H1 (cell line): ENCODE data around the gene OR51B2. TPM values are rescaled to one million over a fixed set of nuclear protein-coding genes. Genes with fewer than 3 reads are reported as not detected.

Source experiments
- CTCF ChIA-PET: fragments of 300-600 bp; sonication (Branson Sonifier 250); formaldehyde crosslinking; loops from one replicate; lab custom pipeline; 2021; ENCODE audit not compliant: partially characterized antibody; lab: Charles Lee
- POLR2A ChIA-PET: fragments of 300-600 bp; sonication (Branson Sonifier 250); formaldehyde crosslinking; loops from one replicate; lab custom pipeline; 2021; ENCODE audit warnings: inconsistent platforms; ENCODE audit not compliant: partially characterized antibody; lab: Charles Lee
- DNase-seq, 2 experiments: peaks; one replicate each; pipeline versions ENCODE4 v3.0.0 to v3.0.0-alpha.2; 2010 to 2022; ENCODE audit warnings: low spot score in 2 of 2, low read depth in 1 of 2, mixed read lengths in 1 of 2
- FAIRE-seq: peaks from 2 replicates; lab custom pipeline; 2011; peaks lifted over from hg19 to GRCh38; lab: Jason Lieb, UNC
- H2AFZ ChIP-seq: 2 replicates; pipeline ENCODE4 v1.8.1; 2012; ENCODE audit warnings: low read length, inconsistent platforms
- H2AK5ac ChIP-seq: 2 replicates; pipeline ENCODE4 v1.6.1; 2013; ENCODE audit warnings: low read depth, low read length
- H2BK120ac ChIP-seq: replicated peaks from 2 replicates; pipeline ENCODE3; 2013; ENCODE audit warnings: low read depth, low read length, inconsistent platforms
- H2BK12ac ChIP-seq: 2 replicates; pipeline ENCODE4 v1.6.1; 2013; ENCODE audit warnings: low read depth, low read length
- H2BK15ac ChIP-seq: 2 replicates; pipeline ENCODE4 v1.6.1; 2013; ENCODE audit warnings: low read length
- H2BK20ac ChIP-seq: 2 replicates; pipeline ENCODE4 v1.6.1; 2013; ENCODE audit warnings: low read length
- H2BK5ac ChIP-seq: 2 replicates; pipeline ENCODE4 v1.6.1; 2013; ENCODE audit warnings: low read depth, low read length
- H3K14ac ChIP-seq: 2 replicates; pipeline ENCODE4 v1.6.1; 2013; ENCODE audit warnings: inconsistent platforms; ENCODE audit not compliant: insufficient read length
- H3K18ac ChIP-seq: 2 replicates; pipeline ENCODE4 v1.6.1; 2013; ENCODE audit warnings: low read length; ENCODE audit errors: extremely low read depth
- H3K23ac ChIP-seq: 2 replicates; pipeline ENCODE4 v1.6.1; 2013; ENCODE audit warnings: inconsistent platforms; ENCODE audit not compliant: insufficient read length
- H3K23me2 ChIP-seq: 2 replicates; pipeline ENCODE4 v1.6.1; 2013; ENCODE audit warnings: low read depth, low read length
- H3K27ac ChIP-seq: 2 replicates; pipeline ENCODE4 v1.6.1; 2011; ENCODE audit warnings: low read depth, low read length, inconsistent platforms
- H3K27me3 ChIP-seq, 4 experiments: replicated peaks in 1 of 4; 1 replicate in 1 of 4; 2 replicates in 3 of 4; pipeline versions ENCODE4 v1.6.1 to v1.8.1; 2011 to 2013; ENCODE audit warnings: low read length in 3 of 4, mild to moderate bottlenecking in 3 of 4, inconsistent platforms in 2 of 4, mixed read lengths in 2 of 4, moderate library complexity in 1 of 4; ENCODE audit not compliant: control insufficient read depth in 3 of 4, insufficient read depth in 3 of 4; ENCODE audit errors: extremely low read depth in 1 of 4
- H3K36me3 ChIP-seq, 4 experiments: 2 replicates each; pipeline versions ENCODE4 v1.6.1 to v1.8.1; 2011 to 2013; ENCODE audit warnings: mild to moderate bottlenecking in 4 of 4, low read length in 3 of 4, moderate library complexity in 2 of 4, control low read depth in 1 of 4, inconsistent platforms in 1 of 4; ENCODE audit not compliant: insufficient read depth in 4 of 4, control insufficient read depth in 2 of 4
- H3K4ac ChIP-seq: replicated peaks from 2 replicates; pipeline ENCODE3; 2013; ENCODE audit warnings: low read length, low read depth, mixed read lengths, inconsistent platforms; ENCODE audit not compliant: insufficient read length
- H3K4me1 ChIP-seq, 4 experiments: replicated peaks in 1 of 4; 1 replicate in 1 of 4; 2 replicates in 3 of 4; pipeline versions ENCODE4 v1.6.1 to v1.8.1; 2011 to 2013; ENCODE audit warnings: low read length in 3 of 4, inconsistent platforms in 2 of 4, mixed read lengths in 1 of 4; ENCODE audit not compliant: insufficient read depth in 4 of 4, control insufficient read depth in 3 of 4
- H3K4me2 ChIP-seq, 2 experiments: 2 replicates each; pipeline versions ENCODE4 v1.6.1 to v1.8.1; 2011 to 2013; ENCODE audit warnings: low read depth in 2 of 2, low read length in 2 of 2, control low read depth in 1 of 2, inconsistent platforms in 1 of 2, mild to moderate bottlenecking in 1 of 2; ENCODE audit not compliant: insufficient read depth in 1 of 2
- H3K4me3 ChIP-seq, 4 experiments: fragments of 200-600, 300-600 bp in 1 of 4; sonication (generic), shearing (Covaris generic), sonication (Bioruptor Twin) in 1 of 4; 2 replicates each; pipeline versions ENCODE4 v1.5.1 to v1.8.1; 2011 to 2016; ENCODE audit warnings: low read length in 4 of 4, low read depth in 3 of 4, control low read depth in 2 of 4, inconsistent platforms in 2 of 4, mild to moderate bottlenecking in 2 of 4, mixed read lengths in 1 of 4, moderate library complexity in 1 of 4; ENCODE audit not compliant: insufficient read depth in 2 of 4; ENCODE audit errors: extremely low read depth in 1 of 4
- H3K56ac ChIP-seq: replicated peaks from 2 replicates; pipeline ENCODE3; 2013; ENCODE audit warnings: low read depth, mild to moderate bottlenecking, mixed read lengths, low read length, inconsistent platforms; ENCODE audit not compliant: insufficient read length
- H3K79me1 ChIP-seq: 2 replicates; pipeline ENCODE4 v1.6.1; 2013; ENCODE audit warnings: low read depth, low read length, control low read depth
- H3K79me2 ChIP-seq, 2 experiments: 2 replicates each; pipeline versions ENCODE4 v1.6.1 to v1.8.1; 2012 to 2013; ENCODE audit warnings: low read length in 2 of 2, mild to moderate bottlenecking in 2 of 2, inconsistent platforms in 1 of 2; ENCODE audit not compliant: insufficient read depth in 2 of 2, control insufficient read depth in 1 of 2
- H3K9ac ChIP-seq, 4 experiments: replicated peaks in 1 of 4; 1 replicate in 1 of 4; 2 replicates in 3 of 4; pipeline versions ENCODE4 v1.6.1 to v1.8.1; 2011 to 2013; ENCODE audit warnings: low read depth in 3 of 4, low read length in 3 of 4, control low read depth in 2 of 4, mild to moderate bottlenecking in 2 of 4, moderate library complexity in 2 of 4, inconsistent platforms in 1 of 4; ENCODE audit errors: extremely low read depth in 1 of 4
- H3K9me3 ChIP-seq, 2 experiments: 2 replicates each; pipeline versions ENCODE4 v1.6.1 to v1.8.1; 2012 to 2013; ENCODE audit warnings: mild to moderate bottlenecking in 2 of 2, moderate library complexity in 2 of 2, control low read depth in 1 of 2, inconsistent platforms in 1 of 2, low read depth in 1 of 2, low read length in 1 of 2, mixed read lengths in 1 of 2; ENCODE audit not compliant: insufficient read depth in 2 of 2
- H4K20me1 ChIP-seq, 2 experiments: replicated peaks in 1 of 2; 2 replicates each; pipeline versions ENCODE3 to v1.8.1; 2011 to 2013; ENCODE audit warnings: inconsistent platforms in 2 of 2, low read length in 2 of 2, mild to moderate bottlenecking in 1 of 2; ENCODE audit not compliant: insufficient read depth in 2 of 2, control insufficient read depth in 1 of 2
- H4K5ac ChIP-seq: 2 replicates; pipeline ENCODE4 v1.6.1; 2013; ENCODE audit warnings: low read length, low read depth, mixed read lengths, inconsistent platforms; ENCODE audit not compliant: insufficient read length
- H4K8ac ChIP-seq: 2 replicates; pipeline ENCODE4 v1.8.0; 2013; ENCODE audit warnings: mild to moderate bottlenecking, moderate library complexity, low read length, inconsistent platforms; ENCODE audit not compliant: insufficient read depth; ENCODE audit errors: extremely low read depth
- H4K91ac ChIP-seq: replicated peaks from 2 replicates; pipeline ENCODE3; 2013; ENCODE audit warnings: low read length, mixed read lengths, inconsistent platforms; ENCODE audit not compliant: insufficient read length
- ASH2L ChIP-seq: fragments of 200-600, 300-600 bp; sonication (generic); IDR thresholded peaks from one replicate; pipeline ENCODE4 v1.7.1; 2017; ENCODE audit warnings: low read length
- BCL11A ChIP-seq, 2 experiments: IDR thresholded peaks; one replicate each; pipeline ENCODE4 v1.6.1; 2011; ENCODE audit warnings: low read depth in 2 of 2, low read length in 2 of 2, mild to moderate bottlenecking in 2 of 2
- BRCA1 ChIP-seq: IDR thresholded peaks from 2 replicates; pipeline ENCODE4 v1.6.1; 2012; ENCODE audit warnings: low read depth, low read length, improper control_type of control experiment
- CBX5 ChIP-seq: fragments of 300-800, 300-1000 bp; sonication (generic); IDR thresholded peaks from 2 replicates; pipeline ENCODE4 v1.7.1; 2016; ENCODE audit warnings: antibody characterized with exemption, low read length, low read depth
- CHD1 ChIP-seq: IDR thresholded peaks from 2 replicates; pipeline ENCODE4 v1.6.1; 2012; ENCODE audit warnings: low read depth, low read length, improper control_type of control experiment
- CREB1 ChIP-seq: IDR thresholded peaks from 2 replicates; pipeline ENCODE4 v1.6.1; 2012; ENCODE audit warnings: inconsistent platforms
- CTBP2 ChIP-seq: IDR thresholded peaks from 2 replicates; pipeline ENCODE4 v1.7.0; 2011; ENCODE audit warnings: borderline replicate concordance, mild to moderate bottlenecking, moderate library complexity, mixed read lengths, low read length; ENCODE audit not compliant: insufficient read depth, insufficient read length
- EGR1 ChIP-seq: IDR thresholded peaks from 2 replicates; pipeline ENCODE4 v1.6.1; 2011; ENCODE audit warnings: low read depth, low read length, borderline replicate concordance
- GABPA ChIP-seq: IDR thresholded peaks from 2 replicates; pipeline ENCODE4 v1.6.1; 2011; ENCODE audit warnings: mild to moderate bottlenecking, low read length, moderate library complexity, borderline replicate concordance; ENCODE audit not compliant: insufficient read depth
- JUND ChIP-seq: IDR thresholded peaks from 2 replicates; pipeline ENCODE4 v1.6.1; 2011; ENCODE audit warnings: mild to moderate bottlenecking, improper control_type of control experiment, low read length
- RNF2 ChIP-seq: fragments of 200-900, 300-1000 bp; sonication (generic); IDR thresholded peaks from 2 replicates; pipeline ENCODE4 v1.7.1; 2016; ENCODE audit warnings: borderline replicate concordance, low read depth, mild to moderate bottlenecking, antibody characterized with exemption, low read length; ENCODE audit not compliant: poor library complexity, severe bottlenecking; ENCODE audit errors: missing control alignments
- SIX5 ChIP-seq: IDR thresholded peaks from 2 replicates; pipeline ENCODE4 v1.6.1; 2011; ENCODE audit warnings: mild to moderate bottlenecking, low read depth, low read length
- SP2 ChIP-seq: IDR thresholded peaks from 2 replicates; pipeline ENCODE4 v1.6.1; 2012; ENCODE audit warnings: mild to moderate bottlenecking, low read length, inconsistent platforms
- TBP ChIP-seq: IDR thresholded peaks from 2 replicates; pipeline ENCODE4 v1.6.1; 2011; ENCODE audit warnings: low read depth, low read length, improper control_type of control experiment
- YY1 ChIP-seq: IDR thresholded peaks from 2 replicates; pipeline ENCODE4 v1.6.1; 2011; ENCODE audit warnings: low read depth, mild to moderate bottlenecking, low read length
- WGBS, 2 experiments: shearing (Covaris generic) in 1 of 2; methylation state at CpG; one replicate each; pipeline versions ENCODE4 v1.1.6 to v1.1.7; 2013 to 2015; ENCODE audit warnings: low lambda C conversion rate in 2 of 2, mixed read lengths in 2 of 2, inconsistent platforms in 1 of 2, low coverage in 1 of 2, missing lambda C conversion rate in 1 of 2; ENCODE audit not compliant: insufficient replicate concordance in 2 of 2, insufficient coverage in 1 of 2, insufficient read length in 1 of 2; ENCODE audit errors: extremely low coverage in 1 of 2, missing lambda C conversion rate in 1 of 2; 5-methylcytosine and 5-hydroxymethylcytosine counted together
- polyA plus RNA-seq, 7 experiments: library from polyadenylated mRNA; depleted of rRNA in 3 of 7; stranded (reverse) in 5 of 7; unstranded in 2 of 7; fragments of >200 nt in 5 of 7; fragments of 200-250 nt in 2 of 7; gene quantifications; 1 replicate in 5 of 7; 2 replicates in 1 of 7; 4 replicates in 1 of 7; pipeline versions ENCODE4 v1.2.1 to v1.2.3, GENCODE V29; 2011 to 2013; ENCODE audit warnings: missing spikeins in 2 of 7, mixed read lengths in 2 of 7
- total RNA-seq: library from RNA; stranded (reverse); fragmentation: NEBNext Ultra II Directional; extraction: Animal tissue kit (Norgen Biotek cat#: 25700); gene quantifications from 2 replicates; pipeline ENCODE4 v1.2.1, GENCODE V29; 2021

OR51B2 gene
- total and polyA plus RNA-seq, 2 of the 8 experiments (the other 6 are each of a cell fraction or from before 2014, with no cell fraction given) = not detected

DNA sequence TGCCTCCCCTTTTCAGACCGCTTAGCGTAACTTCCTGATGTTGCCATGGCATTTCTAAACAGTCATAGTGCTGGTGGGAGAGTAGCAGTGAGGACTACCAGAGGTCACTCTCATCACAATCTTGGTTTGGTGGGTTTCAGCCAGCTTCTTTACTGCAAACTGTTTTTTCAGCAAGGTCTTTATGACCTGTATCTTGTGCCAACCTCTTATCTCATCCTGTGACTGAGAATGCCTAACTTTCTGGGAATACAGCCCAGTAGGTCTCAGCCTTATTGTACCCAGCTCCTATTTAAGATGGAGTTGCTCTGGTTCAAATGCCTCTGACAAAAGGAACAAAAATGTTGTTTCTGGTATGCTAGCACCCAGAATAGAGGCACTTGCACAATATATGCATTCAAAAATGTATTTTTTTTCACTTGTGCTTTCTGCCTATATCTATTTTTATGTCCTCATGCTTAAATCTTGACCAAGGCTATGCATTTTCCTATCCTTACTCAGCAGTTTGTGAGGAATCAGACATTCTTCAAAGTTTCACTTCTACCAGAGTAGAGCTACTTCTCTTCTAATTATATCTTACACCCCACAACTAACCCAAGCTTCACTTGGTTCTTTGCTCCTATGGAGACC is 43.5 kb upstream of the OR51B2 start:
- 82% methylated on average over 2 of the region's 2 CpGs; no CpG with 5 or more reads in 1 of the 2 experiments for WGBS, 2 experiments
- FAIRE-seq = no peak
- TF ChIP-seq GABPA (no peak), CTBP2 (no peak), BCL11A (IDR thresholded peaks at IDR 0.05; ENCODE audit: low read depth in 2 of 2, low read length in 2 of 2) (no peak), EGR1 (no peak), ASH2L (no peak), JUND (no peak), BRCA1 (no peak), CREB1 (no peak), CHD1 (no peak), RNF2 (no peak), TBP (no peak), SIX5 (no peak), YY1 (no peak), SP2 (no peak), CBX5 (no peak)

More for the DNA sequence above, 43.5 kb upstream of the OR51B2 start:
- Histone ChIP-seq H3K9ac (no peak overlapping the region), H3K23me2 (peaks cover 4% of the 10 kb centered on the region; the same call in 1 of the 2 replicates), H2AK5ac (no peak overlapping the region), H3K27me3 (no peaks in the 10 kb centered on the region), H3K79me2 (no peaks in the 10 kb centered on the region), H2AFZ (no peak overlapping the region), H2BK5ac (no peak overlapping the region), H3K79me1 (no peaks in the 10 kb centered on the region), H3K4me2 (no peak overlapping the region), H4K8ac (no peak overlapping the region), H4K20me1 (no peaks in the 10 kb centered on the region), H4K5ac (no peak overlapping the region), H3K18ac (no peak overlapping the region), H2BK12ac (no peak overlapping the region), H3K9me3 (no peaks in the 10 kb centered on the region), H3K14ac (no peak overlapping the region), H3K56ac (no peak overlapping the region), H3K4ac (no peak overlapping the region), H3K4me3 (no peak overlapping the region), H2BK20ac (no peak overlapping the region), H2BK120ac (no peak overlapping the region), H3K27ac (no peak overlapping the region), H3K23ac (no peak overlapping the region), H3K4me1 (no peaks in the 10 kb centered on the region), H2BK15ac (no peak overlapping the region), H4K91ac (no peak overlapping the region), H3K36me3 (no peaks in the 10 kb centered on the region)
- DNase-seq = no peak
- CTCF ChIA-PET = interaction anchor here (0.6 kb wide), 1 partner anchor 1288 kb away, joined by 3 read pairs; no protein-coding TSS in a partner anchor
- POLR2A ChIA-PET = no interaction called here
